ENCODE data around the gene SCN10A. TPM values are rescaled to one million over a fixed set of nuclear protein-coding genes. Genes with fewer than 3 reads are reported as not detected.

SCN10A gene
- total RNA-seq, 4 donors from 2014 or later: not detected

DNA sequence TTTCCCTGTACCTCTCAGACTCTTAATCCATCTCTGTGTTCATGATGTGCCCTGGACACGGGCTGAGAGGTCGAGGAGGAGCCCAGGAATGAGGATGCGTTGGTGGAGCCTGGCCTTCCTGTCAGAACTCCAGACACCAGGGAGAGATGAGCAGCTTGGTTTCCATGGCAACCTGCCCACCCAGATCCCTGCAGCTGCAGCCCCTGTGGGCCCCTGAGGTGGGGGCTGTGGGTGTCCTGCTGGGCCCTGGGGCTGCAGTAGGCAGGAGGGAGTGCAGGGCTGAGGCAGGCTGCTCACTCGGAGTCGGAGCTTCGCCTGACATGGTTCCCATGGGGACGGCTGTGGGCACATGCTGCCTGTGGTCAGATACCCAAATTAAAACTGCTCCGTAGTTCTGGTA is 7.7 kb upstream of the SCN10A start:
- no peak for DNase-seq

DNA sequence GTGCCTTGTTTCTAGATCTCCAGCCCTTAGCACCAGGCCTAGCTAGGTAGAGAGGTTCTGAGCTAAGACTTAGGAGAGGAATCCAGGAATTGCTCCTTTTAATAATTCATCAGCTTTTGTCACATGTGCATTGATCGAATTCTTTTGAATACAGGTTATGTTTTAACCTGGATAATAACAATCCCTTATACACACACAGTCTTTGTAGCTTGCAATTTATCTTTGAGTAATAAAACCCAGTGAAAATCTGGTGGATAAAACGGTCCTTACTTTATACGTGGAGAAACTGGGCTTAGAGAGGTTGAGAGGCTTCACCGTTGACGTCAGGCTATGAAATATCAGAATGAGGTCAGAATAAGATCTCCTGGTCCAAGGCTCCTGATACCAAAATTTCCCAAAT is 7.2 kb upstream of the SCN10A start:
- no peak for TF ChIP-seq POLR2A (IDR thresholded peaks at IDR 0.05)
- TF ChIP-seq, protein P1, sequence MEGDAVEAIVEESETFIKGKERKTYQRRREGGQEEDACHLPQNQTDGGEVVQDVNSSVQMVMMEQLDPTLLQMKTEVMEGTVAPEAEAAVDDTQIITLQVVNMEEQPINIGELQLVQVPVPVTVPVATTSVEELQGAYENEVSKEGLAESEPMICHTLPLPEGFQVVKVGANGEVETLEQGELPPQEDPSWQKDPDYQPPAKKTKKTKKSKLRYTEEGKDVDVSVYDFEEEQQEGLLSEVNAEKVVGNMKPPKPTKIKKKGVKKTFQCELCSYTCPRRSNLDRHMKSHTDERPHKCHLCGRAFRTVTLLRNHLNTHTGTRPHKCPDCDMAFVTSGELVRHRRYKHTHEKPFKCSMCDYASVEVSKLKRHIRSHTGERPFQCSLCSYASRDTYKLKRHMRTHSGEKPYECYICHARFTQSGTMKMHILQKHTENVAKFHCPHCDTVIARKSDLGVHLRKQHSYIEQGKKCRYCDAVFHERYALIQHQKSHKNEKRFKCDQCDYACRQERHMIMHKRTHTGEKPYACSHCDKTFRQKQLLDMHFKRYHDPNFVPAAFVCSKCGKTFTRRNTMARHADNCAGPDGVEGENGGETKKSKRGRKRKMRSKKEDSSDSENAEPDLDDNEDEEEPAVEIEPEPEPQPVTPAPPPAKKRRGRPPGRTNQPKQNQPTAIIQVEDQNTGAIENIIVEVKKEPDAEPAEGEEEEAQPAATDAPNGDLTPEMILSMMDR (IDR thresholded peaks at IDR 0.05): no peak
- WGBS, 2 donors: 77 to 88% methylated on average over 5 of the region's 5 CpGs
- no peak overlapping the region for H3K27ac ChIP-seq
- no peaks in the 10 kb centered on the region for H3K9me3 ChIP-seq
- H3K27me3 ChIP-seq: no peaks in the 10 kb centered on the region
- H3K4me1 ChIP-seq: no peaks in the 10 kb centered on the region
- H3K4me3 ChIP-seq: no peak overlapping the region
- DNase-seq: no peak
- intact Hi-C loops (cut with DNase I): no loop called here
- no peaks in the 10 kb centered on the region for H3K36me3 ChIP-seq

More for the DNA sequence above, 7.7 kb upstream of the SCN10A start:
- TF ChIP-seq, protein P1 (IDR thresholded peaks at IDR 0.05): no peak
- TF ChIP-seq POLR2A (IDR thresholded peaks at IDR 0.05): no peak
- H3K4me1 ChIP-seq: no peaks in the 10 kb centered on the region
- H3K9me3 ChIP-seq: no peaks in the 10 kb centered on the region
- intact Hi-C loops (cut with DNase I): no loop called here
- no peak overlapping the region for H3K27ac ChIP-seq
- 80% methylated on average over 1 of the region's 8 CpGs; no CpG with 5 or more reads in 1 of the 2 donors for WGBS, 2 donors
- H3K4me3 ChIP-seq: no peak overlapping the region
- H3K36me3 ChIP-seq: no peaks in the 10 kb centered on the region
- H3K27me3 ChIP-seq: no peaks in the 10 kb centered on the region

DNA sequence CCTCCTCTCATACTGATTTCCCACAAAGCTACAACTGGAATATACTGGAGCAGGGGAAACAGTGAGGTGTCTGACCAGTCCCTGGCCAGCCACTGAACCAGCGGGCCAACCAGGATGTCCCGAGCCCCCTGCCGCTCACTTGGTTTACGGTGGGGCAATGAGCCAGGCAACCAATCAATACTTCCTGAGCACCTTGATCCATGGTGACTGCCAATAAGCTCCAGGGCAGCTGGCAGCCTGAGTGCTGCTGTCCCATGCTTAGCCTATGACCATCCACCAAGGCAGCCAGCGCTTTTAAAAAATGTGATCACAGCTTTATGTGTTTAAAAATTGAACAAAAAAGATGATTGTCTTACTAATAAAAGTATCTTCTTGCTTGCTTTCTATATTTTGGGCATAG is 4.2 kb downstream of the SCN10A start:
- H3K27ac ChIP-seq: no peak overlapping the region
- no peak for DNase-seq
- intact Hi-C loops (cut with DNase I): no loop called here

DNA sequence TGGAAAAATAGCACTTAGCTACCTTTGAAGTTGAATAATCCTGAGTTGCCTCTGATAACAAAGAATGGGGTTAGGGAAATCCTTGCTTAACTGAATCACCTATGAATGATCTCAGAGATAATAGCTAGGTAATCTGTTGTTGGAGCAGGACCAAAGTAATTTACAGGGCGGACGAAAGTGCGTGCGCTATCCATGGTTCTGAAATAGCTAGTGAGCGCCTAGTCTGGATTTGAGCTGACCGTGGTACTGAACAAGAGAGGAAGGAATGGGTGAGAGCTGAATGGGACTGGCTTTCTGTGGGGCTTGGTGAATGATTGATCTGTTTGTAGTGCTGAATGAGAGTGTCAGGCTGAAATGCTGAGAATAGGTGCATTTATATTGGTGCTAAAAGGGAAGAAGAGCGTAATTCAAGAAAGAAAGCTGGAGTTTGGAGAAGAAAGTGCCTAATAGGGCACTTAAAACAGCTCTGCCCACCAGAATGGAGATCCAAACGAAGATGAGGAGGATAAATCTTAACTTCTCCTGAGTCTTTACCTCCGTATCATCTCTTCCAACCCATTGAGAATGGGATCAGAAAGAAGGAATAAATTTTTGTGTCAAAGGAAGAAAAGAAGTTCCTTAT is 10.1 kb downstream of the SCN10A start:
- TF ChIP-seq POLR2A (IDR thresholded peaks at IDR 0.05): no peak
- TF ChIP-seq, protein P1 (IDR thresholded peaks at IDR 0.05): no peak
- H3K27me3 ChIP-seq: no peaks in the 10 kb centered on the region
- no peaks in the 10 kb centered on the region for H3K4me1 ChIP-seq
- no peak overlapping the region for H3K4me3 ChIP-seq
- no peaks in the 10 kb centered on the region for H3K9me3 ChIP-seq
- no peak for DNase-seq
- intact Hi-C loops (cut with DNase I): no loop called here
- 11% methylated on average over 9 of the region's 9 CpGs for WGBS, 2 donors
- no peak overlapping the region for H3K27ac ChIP-seq
- H3K36me3 ChIP-seq: no peaks in the 10 kb centered on the region

More for the DNA sequence above, 4.2 kb downstream of the SCN10A start:
- Histone ChIP-seq H3K4me1 (no peaks in the 10 kb centered on the region), H3K4me3 (no peak overlapping the region), H3K9me3 (no peaks in the 10 kb centered on the region), H3K27me3 (no peaks in the 10 kb centered on the region), H3K36me3 (no peaks in the 10 kb centered on the region)
- no peak for TF ChIP-seq POLR2A (IDR thresholded peaks at IDR 0.05)
- TF ChIP-seq, protein P1 (IDR thresholded peaks at IDR 0.05): no peak
- WGBS, 2 donors: 60 to 65% methylated on average over 2 to 4 of the region's 5 CpGs

DNA sequence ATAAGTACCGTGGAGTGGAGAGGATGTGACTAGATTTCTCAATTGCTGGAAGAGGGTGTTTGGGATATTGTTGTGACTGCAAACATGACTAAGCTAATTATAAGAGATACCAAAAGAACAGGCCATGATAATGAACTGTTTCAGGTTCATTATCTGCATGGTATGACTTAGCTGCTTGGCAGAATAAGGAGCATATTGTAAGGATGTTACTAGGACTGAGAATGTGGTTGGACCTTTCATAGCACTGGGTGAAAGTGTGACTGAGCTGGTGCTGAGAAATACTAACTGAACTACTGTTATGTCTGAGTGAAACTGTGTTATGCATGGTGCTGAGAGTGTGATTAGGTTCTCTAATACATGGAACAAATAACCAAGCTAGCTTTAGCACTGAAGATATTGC is 11.0 kb downstream of the SCN10A start:
- H3K27me3 ChIP-seq: no peaks in the 10 kb centered on the region
- 44 to 79% methylated on average over 1 of the region's 1 CpG for WGBS, 2 donors
- H3K4me1 ChIP-seq: no peaks in the 10 kb centered on the region
- TF ChIP-seq, protein P1 (IDR thresholded peaks at IDR 0.05): no peak
- no peak for TF ChIP-seq POLR2A (IDR thresholded peaks at IDR 0.05)
- no peak overlapping the region for H3K4me3 ChIP-seq
- H3K27ac ChIP-seq: no peak overlapping the region
- DNase-seq: no peak
- no peaks in the 10 kb centered on the region for H3K9me3 ChIP-seq
- intact Hi-C loops (cut with DNase I): no loop called here
- no peaks in the 10 kb centered on the region for H3K36me3 ChIP-seq

All from esophagus squamous epithelium (tissue), 5 donors.